Activated naive CD4-positive, alpha-beta T cell treated with anti-CD3 and anti-CD28 coated beads, Interleukin-2, amount 50 U/mL, for 16 hours (primary cell): ENCODE measurements around the gene ABCB8.

Experiments used
- DNase-seq: peaks from one replicate; pipeline ENCODE4 v3.0.0-alpha.2; 2020

Gene ABCB8

GRCh38 chr7:151028131-151028947 lies at the start of gene ABCB8:
TSS of gene ABCB8 (plus strand) at chr7:151028450. CDS start at chr7:151028516, 66 bp downstream.
- DNase-seq, result peak; percentile 96

DNA sequence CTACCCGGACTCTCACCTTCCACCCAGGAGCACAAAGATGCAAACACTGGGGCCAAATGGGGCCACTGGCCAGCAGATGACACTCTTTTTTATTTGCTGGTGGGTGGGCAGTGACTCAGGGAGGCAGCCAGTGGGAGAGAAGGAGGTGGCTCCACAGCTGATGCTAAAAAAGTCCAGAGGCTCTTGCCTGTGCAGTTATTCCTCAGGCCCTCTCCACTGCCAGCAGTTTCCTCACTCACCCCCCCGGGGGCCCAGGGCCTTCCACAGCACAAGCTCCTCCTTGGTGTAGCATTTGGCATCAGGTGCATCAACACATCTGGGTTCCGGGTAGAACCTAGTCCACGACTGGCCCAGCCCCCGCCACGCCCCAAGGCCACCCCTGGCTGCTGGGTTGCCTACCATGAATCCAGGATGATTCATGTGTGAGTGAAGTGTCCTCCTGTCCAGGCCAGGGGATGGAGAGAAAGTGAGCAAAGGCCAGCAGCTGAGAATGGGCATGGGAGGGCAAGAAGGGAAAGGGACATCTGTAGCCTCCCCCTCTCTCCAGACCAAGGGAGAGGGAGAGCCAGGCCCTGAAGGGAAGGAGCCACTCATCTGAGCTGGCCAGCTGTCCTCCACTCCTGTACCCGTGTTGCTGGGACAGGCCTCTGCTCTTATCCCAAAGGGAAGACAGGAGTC lies 48.4 kb upstream of the ABCB8 start:
- no peak for DNase-seq

DNA sequence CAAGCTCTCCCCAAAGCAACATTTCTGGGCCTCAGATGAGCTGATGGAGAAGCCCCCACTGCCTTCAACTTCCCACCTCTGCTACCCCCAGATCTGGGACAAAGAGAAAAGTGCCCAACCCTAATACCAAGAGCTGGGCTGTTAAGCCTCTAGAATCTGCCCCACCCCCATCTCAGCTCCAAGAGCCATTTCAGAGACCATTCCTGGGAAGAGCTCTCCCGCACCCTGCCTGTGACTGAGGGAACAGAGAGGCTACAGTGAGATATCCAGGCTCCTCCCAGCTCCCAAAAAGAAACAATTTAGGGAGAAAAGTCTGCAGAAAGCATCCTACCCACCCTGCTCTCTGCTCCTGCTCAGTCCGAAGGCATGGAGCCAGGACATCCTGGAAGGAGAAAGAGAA lies 47.6 kb upstream of the ABCB8 start:
- DNase-seq, result no peak

GRCh38 chr7:150981644-150982043 lies 46.6 kb upstream of the ABCB8 start:
- DNase-seq, result no peak

- DNase-seq, result no peak
Measured at GRCh38 chr7:150982351-150982750, 45.9 kb upstream of the ABCB8 start.

GRCh38 chr7:150983893-150984368 lies 44.3 kb upstream of the ABCB8 start:
- DNase-seq, result no peak

- peak; percentile 59 for DNase-seq
Measured at GRCh38 chr7:150986099-150986512, 42.1 kb upstream of the ABCB8 start.

DNA sequence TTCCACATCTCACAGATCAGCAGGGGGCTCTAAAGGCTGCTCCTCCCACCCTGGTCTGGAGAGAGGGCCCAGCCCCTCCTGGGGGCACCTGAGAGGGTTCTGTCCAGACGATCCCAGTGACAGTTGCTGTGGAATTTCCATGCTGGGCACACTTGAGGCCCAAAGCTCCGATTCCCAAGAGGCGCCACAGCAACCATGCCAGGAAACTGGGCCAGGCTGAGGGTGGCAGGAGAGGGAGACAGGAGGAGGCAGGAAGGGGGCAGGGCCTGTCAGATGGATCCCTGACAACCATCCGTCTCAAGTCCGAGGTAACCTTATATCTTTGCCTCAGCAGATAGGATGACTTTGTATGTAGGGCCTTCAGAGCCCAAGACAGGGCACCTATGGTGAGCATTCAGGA lies 41.7 kb upstream of the ABCB8 start:
- DNase-seq, result no peak

- DNase-seq, result peak; percentile 70
Measured at GRCh38 chr7:150988230-150989226, 39.7 kb upstream of the ABCB8 start.

GRCh38 chr7:150989456-150989855 lies 38.8 kb upstream of the ABCB8 start:
- DNase-seq, result no peak

GRCh38 chr7:150990416-150991186 lies 37.6 kb upstream of the ABCB8 start, which contains the start of gene NOS3:
TSS of gene NOS3 (plus strand) at chr7:150991017. CDS start at chr7:150993804, 2,787 bp downstream.
- no peak for DNase-seq

GRCh38 chr7:150992051-150992640 lies 36.1 kb upstream of the ABCB8 start:
- no peak for DNase-seq

DNA sequence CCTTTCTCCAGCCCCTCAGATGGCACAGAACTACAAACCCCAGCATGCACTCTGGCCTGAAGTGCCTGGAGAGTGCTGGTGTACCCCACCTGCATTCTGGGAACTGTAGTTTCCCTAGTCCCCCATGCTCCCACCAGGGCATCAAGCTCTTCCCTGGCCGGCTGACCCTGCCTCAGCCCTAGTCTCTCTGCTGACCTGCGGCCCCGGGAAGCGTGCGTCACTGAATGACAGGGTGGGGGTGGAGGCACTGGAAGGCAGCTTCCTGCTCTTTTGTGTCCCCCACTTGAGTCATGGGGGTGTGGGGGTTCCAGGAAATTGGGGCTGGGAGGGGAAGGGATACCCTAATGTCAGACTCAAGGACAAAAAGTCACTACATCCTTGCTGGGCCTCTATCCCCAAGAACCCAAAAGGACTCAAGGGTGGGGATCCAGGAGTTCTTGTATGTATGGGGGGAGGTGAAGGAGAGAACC lies 35.4 kb upstream of the ABCB8 start:
- no peak for DNase-seq

DNA sequence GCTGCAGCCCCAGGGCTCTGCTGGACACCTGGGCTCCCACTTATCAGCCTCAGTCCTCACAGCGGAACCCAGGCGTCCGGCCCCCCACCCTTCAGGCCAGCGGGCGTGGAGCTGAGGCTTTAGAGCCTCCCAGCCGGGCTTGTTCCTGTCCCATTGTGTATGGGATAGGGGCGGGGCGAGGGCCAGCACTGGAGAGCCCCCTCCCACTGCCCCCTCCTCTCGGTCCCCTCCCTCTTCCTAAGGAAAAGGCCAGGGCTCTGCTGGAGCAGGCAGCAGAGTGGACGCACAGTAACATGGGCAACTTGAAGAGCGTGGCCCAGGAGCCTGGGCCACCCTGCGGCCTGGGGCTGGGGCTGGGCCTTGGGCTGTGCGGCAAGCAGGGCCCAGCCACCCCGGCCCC lies 34.7 kb upstream of the ABCB8 start:
- DNase-seq, result no peak

- DNase-seq, result no peak
Measured at GRCh38 chr7:150994141-150994837, 34.0 kb upstream of the ABCB8 start.

- no peak for DNase-seq
Measured at GRCh38 chr7:150994838-150995510, 33.3 kb upstream of the ABCB8 start.

- no peak for DNase-seq
Measured at GRCh38 chr7:150996376-150997074, 31.7 kb upstream of the ABCB8 start.

DNA sequence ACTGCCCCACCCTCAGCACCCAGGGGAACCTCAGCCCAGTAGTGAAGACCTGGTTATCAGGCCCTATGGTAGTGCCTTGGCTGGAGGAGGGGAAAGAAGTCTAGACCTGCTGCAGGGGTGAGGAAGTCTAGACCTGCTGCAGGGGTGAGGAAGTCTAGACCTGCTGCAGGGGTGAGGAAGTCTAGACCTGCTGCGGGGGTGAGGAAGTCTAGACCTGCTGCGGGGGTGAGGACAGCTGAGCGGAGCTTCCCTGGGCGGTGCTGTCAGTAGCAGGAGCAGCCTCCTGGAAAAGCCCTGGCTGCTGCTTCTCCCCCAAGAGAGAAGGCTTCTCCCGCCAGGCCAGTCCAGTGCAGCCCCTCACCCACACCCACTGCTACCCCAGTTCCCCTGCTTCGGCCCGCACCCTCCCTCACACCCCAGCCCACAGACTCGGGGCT lies 31.2 kb upstream of the ABCB8 start:
- DNase-seq, result no peak

- no peak for DNase-seq
Measured at GRCh38 chr7:150997817-150998216, 30.4 kb upstream of the ABCB8 start.
